HepG2 (cell line): ENCODE measurements around the gene BCL2L2. TPM values are rescaled to one million over a fixed set of nuclear protein-coding genes. Genes with fewer than 3 reads are reported as not detected.

ENCODE experiments used
- HES4 ChIP-seq: sonication (generic); formaldehyde crosslinking; IDR thresholded peaks from 2 replicates; pipeline ENCODE4 v1.9.0; 2021; ENCODE audit warnings: mild to moderate bottlenecking, missing genetic modification reagents, borderline replicate concordance
- KDM5B ChIP-seq: sonication (generic); formaldehyde crosslinking; IDR thresholded peaks from 2 replicates; pipeline ENCODE4 v1.4.0; 2020; ENCODE audit warnings: missing genetic modification reagents, mild to moderate bottlenecking, borderline replicate concordance
- NFATC3 ChIP-seq: sonication (generic); formaldehyde crosslinking; IDR thresholded peaks from 2 replicates; pipeline ENCODE4 v1.5.1; 2020; ENCODE audit warnings: mild to moderate bottlenecking, missing genetic modification reagents
- POLR2A ChIP-seq, 2 experiments: IDR thresholded peaks; 2 replicates each; pipeline ENCODE4 v1.6.1; 2011; ENCODE audit warnings: low read depth in 2 of 2, low read length in 2 of 2, mild to moderate bottlenecking in 1 of 2, moderate library complexity in 1 of 2; ENCODE audit not compliant: insufficient read depth in 1 of 2
- RXRA ChIP-seq: sonication (generic); formaldehyde crosslinking; IDR thresholded peaks from 2 replicates; pipeline ENCODE4 v1.5.1; 2020; ENCODE audit warnings: missing genetic modification reagents
- SMYD3 ChIP-seq: sonication (generic); formaldehyde crosslinking; IDR thresholded peaks from 2 replicates; pipeline ENCODE4 v1.8.1; 2023; ENCODE audit warnings: mild to moderate bottlenecking, missing genetic modification reagents
- SP140L ChIP-seq: sonication (generic); formaldehyde crosslinking; IDR thresholded peaks from 2 replicates; pipeline ENCODE4 v1.4.0; 2020; ENCODE audit warnings: missing genetic modification reagents, borderline replicate concordance
- ZFYVE20 ChIP-seq: sonication (generic); formaldehyde crosslinking; IDR thresholded peaks from 2 replicates; pipeline ENCODE4 v1.8.0; 2023; ENCODE audit warnings: low read depth, mild to moderate bottlenecking, moderate library complexity, missing genetic modification reagents, borderline replicate concordance
- ZNF350 ChIP-seq: sonication (generic); formaldehyde crosslinking; IDR thresholded peaks from 2 replicates; pipeline ENCODE4 v1.4.0; 2020; ENCODE audit warnings: mild to moderate bottlenecking, low read depth, missing genetic modification reagents, borderline replicate concordance
- polyA plus RNA-seq, 8 experiments: library from polyadenylated mRNA; depleted of rRNA in 3 of 8; stranded (reverse) in 7 of 8; unstranded in 1 of 8; fragments of >200 nt; fragmentation: Illumina TruSeq in 4 of 8; extraction: Trizol in 4 of 8; gene quantifications; 2 replicates each; pipeline versions ENCODE4 v1.2.1 to v1.2.3, GENCODE V29; 2011 to 2016; ENCODE audit warnings: low read depth in 4 of 8, missing spikeins in 1 of 8, mixed read lengths in 1 of 8; ENCODE audit not compliant: insufficient read depth in 1 of 8
- total RNA-seq, 5 experiments: library from RNA; depleted of rRNA; stranded (reverse); fragments of >200 nt; fragmentation: Illumina TruSeq; extraction: Trizol; gene quantifications; 2 replicates each; pipeline ENCODE4 v1.2.3, GENCODE V29; 2016; ENCODE audit warnings: low read depth in 1 of 5
- TF ChIP-seq, protein P1 (sequence below): sonication (generic); formaldehyde crosslinking; IDR thresholded peaks from 2 replicates; pipeline ENCODE4 v1.4.0; 2020; ENCODE audit warnings: missing genetic modification reagents
- TF ChIP-seq, protein P2 (sequence below): sonication (generic); formaldehyde crosslinking; IDR thresholded peaks from 2 replicates; pipeline ENCODE4 v1.5.0; 2020; ENCODE audit warnings: mild to moderate bottlenecking, missing genetic modification reagents
- TF ChIP-seq, protein P3 (sequence below): sonication (generic); formaldehyde crosslinking; IDR thresholded peaks from one replicate; pipeline ENCODE4 v1.5.1; 2020; ENCODE audit warnings: mild to moderate bottlenecking, missing genetic modification reagents; ENCODE audit errors: not compliant biosample characterization
- TF ChIP-seq, protein P4 (sequence below): sonication (generic); formaldehyde crosslinking; IDR thresholded peaks from 2 replicates; pipeline ENCODE4 v1.4.0; 2020; ENCODE audit warnings: missing genetic modification reagents

The BCL2L2 gene
- total and polyA plus RNA-seq, 2 of the 13 experiments (the other 11 are each of a cell fraction or from before 2014, with no cell fraction given) = 28.1 to 49.8 TPM

DNA sequence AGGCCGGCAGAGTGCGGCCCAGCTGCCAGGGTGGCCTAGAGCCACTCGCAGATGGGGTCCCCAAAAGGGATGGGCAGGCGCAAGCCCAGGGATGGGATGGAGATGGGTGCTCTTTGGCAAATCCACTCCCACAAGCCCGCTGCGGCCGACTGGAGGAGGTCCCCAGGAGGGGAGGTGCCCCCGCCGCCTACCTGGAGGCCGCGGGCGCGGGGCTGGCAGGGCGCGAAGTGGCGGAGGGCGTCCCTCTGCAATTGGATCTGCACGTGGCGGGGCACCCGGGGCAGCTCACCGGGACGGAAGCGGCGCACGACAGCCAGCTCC is 4.7 kb upstream of the BCL2L2 start (continued):
- TF ChIP-seq, protein P1, sequence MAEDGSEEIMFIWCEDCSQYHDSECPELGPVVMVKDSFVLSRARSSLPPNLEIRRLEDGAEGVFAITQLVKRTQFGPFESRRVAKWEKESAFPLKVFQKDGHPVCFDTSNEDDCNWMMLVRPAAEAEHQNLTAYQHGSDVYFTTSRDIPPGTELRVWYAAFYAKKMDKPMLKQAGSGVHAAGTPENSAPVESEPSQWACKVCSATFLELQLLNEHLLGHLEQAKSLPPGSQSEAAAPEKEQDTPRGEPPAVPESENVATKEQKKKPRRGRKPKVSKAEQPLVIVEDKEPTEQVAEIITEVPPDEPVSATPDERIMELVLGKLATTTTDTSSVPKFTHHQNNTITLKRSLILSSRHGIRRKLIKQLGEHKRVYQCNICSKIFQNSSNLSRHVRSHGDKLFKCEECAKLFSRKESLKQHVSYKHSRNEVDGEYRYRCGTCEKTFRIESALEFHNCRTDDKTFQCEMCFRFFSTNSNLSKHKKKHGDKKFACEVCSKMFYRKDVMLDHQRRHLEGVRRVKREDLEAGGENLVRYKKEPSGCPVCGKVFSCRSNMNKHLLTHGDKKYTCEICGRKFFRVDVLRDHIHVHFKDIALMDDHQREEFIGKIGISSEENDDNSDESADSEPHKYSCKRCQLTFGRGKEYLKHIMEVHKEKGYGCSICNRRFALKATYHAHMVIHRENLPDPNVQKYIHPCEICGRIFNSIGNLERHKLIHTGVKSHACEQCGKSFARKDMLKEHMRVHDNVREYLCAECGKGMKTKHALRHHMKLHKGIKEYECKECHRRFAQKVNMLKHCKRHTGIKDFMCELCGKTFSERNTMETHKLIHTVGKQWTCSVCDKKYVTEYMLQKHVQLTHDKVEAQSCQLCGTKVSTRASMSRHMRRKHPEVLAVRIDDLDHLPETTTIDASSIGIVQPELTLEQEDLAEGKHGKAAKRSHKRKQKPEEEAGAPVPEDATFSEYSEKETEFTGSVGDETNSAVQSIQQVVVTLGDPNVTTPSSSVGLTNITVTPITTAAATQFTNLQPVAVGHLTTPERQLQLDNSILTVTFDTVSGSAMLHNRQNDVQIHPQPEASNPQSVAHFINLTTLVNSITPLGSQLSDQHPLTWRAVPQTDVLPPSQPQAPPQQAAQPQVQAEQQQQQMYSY = peak; percentile 77; the same call in 1 of the 2 replicates
- peak; percentile 99 for TF ChIP-seq HES4
- TF ChIP-seq ZFYVE20 (CRISPR knock-in tag) = peak; percentile 97
- TF ChIP-seq, protein P2, sequence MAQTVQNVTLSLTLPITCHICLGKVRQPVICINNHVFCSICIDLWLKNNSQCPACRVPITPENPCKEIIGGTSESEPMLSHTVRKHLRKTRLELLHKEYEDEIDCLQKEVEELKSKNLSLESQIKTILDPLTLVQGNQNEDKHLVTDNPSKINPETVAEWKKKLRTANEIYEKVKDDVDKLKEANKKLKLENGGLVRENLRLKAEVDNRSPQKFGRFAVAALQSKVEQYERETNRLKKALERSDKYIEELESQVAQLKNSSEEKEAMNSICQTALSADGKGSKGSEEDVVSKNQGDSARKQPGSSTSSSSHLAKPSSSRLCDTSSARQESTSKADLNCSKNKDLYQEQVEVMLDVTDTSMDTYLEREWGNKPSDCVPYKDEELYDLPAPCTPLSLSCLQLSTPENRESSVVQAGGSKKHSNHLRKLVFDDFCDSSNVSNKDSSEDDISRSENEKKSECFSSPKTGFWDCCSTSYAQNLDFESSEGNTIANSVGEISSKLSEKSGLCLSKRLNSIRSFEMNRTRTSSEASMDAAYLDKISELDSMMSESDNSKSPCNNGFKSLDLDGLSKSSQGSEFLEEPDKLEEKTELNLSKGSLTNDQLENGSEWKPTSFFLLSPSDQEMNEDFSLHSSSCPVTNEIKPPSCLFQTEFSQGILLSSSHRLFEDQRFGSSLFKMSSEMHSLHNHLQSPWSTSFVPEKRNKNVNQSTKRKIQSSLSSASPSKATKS (CRISPR knock-in tag) = no peak
- TF ChIP-seq, protein P3, sequence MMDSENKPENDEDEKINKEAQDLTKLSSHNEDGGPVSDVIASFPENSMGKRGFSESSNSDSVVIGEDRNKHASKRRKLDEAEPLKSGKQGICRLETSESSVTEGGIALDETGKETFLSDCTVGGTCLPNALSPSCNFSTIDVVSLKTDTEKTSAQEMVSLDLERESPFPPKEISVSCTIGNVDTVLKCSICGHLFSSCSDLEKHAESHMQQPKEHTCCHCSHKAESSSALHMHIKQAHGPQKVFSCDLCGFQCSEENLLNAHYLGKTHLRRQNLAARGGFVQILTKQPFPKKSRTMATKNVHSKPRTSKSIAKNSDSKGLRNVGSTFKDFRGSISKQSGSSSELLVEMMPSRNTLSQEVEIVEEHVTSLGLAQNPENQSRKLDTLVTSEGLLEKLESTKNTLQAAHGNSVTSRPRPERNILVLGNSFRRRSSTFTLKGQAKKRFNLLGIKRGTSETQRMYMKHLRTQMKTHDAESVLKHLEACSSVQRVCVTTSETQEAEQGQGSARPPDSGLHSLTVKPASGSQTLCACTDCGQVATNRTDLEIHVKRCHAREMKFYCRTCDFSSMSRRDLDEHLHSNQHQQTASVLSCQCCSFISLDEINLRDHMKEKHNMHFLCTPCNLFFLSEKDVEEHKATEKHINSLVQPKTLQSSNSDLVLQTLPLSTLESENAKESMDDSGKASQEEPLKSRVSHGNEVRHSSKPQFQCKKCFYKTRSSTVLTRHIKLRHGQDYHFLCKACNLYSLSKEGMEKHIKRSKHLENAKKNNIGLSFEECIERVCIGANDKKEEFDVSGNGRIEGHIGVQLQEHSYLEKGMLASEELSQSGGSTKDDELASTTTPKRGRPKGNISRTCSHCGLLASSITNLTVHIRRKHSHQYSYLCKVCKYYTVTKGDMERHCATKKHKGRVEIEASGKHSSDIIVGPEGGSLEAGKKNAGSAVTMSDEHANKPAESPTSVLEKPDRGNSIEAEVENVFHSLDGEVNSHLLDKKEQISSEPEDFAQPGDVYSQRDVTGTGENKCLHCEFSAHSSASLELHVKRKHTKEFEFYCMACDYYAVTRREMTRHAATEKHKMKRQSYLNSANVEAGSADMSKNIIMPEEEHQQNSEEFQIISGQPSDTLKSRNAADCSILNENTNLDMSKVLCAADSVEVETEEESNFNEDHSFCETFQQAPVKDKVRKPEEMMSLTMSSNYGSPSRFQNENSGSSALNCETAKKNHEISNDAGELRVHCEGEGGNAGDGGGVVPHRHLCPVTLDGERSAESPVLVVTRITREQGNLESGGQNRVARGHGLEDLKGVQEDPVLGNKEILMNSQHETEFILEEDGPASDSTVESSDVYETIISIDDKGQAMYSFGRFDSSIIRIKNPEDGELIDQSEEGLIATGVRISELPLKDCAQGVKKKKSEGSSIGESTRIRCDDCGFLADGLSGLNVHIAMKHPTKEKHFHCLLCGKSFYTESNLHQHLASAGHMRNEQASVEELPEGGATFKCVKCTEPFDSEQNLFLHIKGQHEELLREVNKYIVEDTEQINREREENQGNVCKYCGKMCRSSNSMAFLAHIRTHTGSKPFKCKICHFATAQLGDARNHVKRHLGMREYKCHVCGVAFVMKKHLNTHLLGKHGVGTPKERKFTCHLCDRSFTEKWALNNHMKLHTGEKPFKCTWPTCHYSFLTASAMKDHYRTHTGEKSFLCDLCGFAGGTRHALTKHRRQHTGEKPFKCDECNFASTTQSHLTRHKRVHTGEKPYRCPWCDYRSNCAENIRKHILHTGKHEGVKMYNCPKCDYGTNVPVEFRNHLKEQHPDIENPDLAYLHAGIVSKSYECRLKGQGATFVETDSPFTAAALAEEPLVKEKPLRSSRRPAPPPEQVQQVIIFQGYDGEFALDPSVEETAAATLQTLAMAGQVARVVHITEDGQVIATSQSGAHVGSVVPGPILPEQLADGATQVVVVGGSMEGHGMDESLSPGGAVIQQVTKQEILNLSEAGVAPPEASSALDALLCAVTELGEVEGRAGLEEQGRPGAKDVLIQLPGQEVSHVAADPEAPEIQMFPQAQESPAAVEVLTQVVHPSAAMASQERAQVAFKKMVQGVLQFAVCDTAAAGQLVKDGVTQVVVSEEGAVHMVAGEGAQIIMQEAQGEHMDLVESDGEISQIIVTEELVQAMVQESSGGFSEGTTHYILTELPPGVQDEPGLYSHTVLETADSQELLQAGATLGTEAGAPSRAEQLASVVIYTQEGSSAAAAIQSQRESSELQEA (CRISPR knock-in tag) = no peak
- peak; percentile 66 for TF ChIP-seq ZNF350 (CRISPR knock-in tag)
- TF ChIP-seq, protein P4, sequence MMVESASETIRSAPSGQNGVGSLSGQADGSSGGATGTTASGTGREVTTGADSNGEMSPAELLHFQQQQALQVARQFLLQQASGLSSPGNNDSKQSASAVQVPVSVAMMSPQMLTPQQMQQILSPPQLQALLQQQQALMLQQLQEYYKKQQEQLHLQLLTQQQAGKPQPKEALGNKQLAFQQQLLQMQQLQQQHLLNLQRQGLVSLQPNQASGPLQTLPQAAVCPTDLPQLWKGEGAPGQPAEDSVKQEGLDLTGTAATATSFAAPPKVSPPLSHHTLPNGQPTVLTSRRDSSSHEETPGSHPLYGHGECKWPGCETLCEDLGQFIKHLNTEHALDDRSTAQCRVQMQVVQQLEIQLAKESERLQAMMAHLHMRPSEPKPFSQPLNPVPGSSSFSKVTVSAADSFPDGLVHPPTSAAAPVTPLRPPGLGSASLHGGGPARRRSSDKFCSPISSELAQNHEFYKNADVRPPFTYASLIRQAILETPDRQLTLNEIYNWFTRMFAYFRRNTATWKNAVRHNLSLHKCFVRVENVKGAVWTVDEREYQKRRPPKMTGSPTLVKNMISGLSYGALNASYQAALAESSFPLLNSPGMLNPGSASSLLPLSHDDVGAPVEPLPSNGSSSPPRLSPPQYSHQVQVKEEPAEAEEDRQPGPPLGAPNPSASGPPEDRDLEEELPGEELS = peak; percentile 58
- TF ChIP-seq KDM5B = no peak; the same call in 1 of the 2 replicates
- peak; percentile 99 for TF ChIP-seq NFATC3 (CRISPR knock-in tag)
- peak; percentile 98; the same call in 1 of the 2 replicates for TF ChIP-seq SP140L (CRISPR knock-in tag)
- peak; percentile 44 for TF ChIP-seq SMYD3 (CRISPR knock-in tag)
- peak; percentile 63; the same call in 1 of the 2 replicates for TF ChIP-seq RXRA
- TF ChIP-seq POLR2A (IDR thresholded peaks at IDR 0.05; ENCODE audit: insufficient read depth in 1 of 2, low read depth in 2 of 2, low read length in 2 of 2) = peak in 1 of 2 experiments; percentile 97; a peak in 2 of 4 replicates
